ENCODE results near the gene ACTBL2.

GRCh38 chr5:57504357-57504756 is 21.7 kb upstream of the ACTBL2 start:
- TF ChIP-seq RFX5 (IDR thresholded peaks at IDR 0.05) (no peak), MAFK (IDR thresholded peaks at IDR 0.05; ENCODE audit: partially characterized antibody) (no peak), POLR2A (IDR thresholded peaks at IDR 0.05; ENCODE audit: low read length) (no peak), REST (IDR thresholded peaks at IDR 0.05) (no peak)
- TF ChIP-seq, protein P1, sequence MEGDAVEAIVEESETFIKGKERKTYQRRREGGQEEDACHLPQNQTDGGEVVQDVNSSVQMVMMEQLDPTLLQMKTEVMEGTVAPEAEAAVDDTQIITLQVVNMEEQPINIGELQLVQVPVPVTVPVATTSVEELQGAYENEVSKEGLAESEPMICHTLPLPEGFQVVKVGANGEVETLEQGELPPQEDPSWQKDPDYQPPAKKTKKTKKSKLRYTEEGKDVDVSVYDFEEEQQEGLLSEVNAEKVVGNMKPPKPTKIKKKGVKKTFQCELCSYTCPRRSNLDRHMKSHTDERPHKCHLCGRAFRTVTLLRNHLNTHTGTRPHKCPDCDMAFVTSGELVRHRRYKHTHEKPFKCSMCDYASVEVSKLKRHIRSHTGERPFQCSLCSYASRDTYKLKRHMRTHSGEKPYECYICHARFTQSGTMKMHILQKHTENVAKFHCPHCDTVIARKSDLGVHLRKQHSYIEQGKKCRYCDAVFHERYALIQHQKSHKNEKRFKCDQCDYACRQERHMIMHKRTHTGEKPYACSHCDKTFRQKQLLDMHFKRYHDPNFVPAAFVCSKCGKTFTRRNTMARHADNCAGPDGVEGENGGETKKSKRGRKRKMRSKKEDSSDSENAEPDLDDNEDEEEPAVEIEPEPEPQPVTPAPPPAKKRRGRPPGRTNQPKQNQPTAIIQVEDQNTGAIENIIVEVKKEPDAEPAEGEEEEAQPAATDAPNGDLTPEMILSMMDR (IDR thresholded peaks at IDR 0.05): no peak
- TF ChIP-seq, protein P2, sequence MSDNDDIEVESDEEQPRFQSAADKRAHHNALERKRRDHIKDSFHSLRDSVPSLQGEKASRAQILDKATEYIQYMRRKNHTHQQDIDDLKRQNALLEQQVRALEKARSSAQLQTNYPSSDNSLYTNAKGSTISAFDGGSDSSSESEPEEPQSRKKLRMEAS (IDR thresholded peaks at IDR 0.05): no peak

Measured in A549 (cell line).